Duodenal mucosa (tissue), 2 donors: ENCODE results near the gene PDE4B.

Source experiments
- H3K27ac ChIP-seq: one replicate; pipeline ENCODE4 v1.7.0; 2013; ENCODE audit warnings: low read depth, low read length
- H3K27me3 ChIP-seq, 2 donors: one replicate each; pipeline ENCODE4 v1.7.0; 2013; ENCODE audit warnings: low read length in 2 of 2, control low read depth in 1 of 2; ENCODE audit not compliant: insufficient read depth in 2 of 2, control insufficient read depth in 1 of 2
- H3K36me3 ChIP-seq, 2 donors: one replicate each; pipeline ENCODE4 v1.7.0; 2013; ENCODE audit warnings: low read length in 2 of 2, control low read depth in 1 of 2; ENCODE audit not compliant: insufficient read depth in 2 of 2, control insufficient read depth in 1 of 2
- H3K4me1 ChIP-seq, 2 donors: one replicate each; pipeline ENCODE4 v1.7.0; 2013; ENCODE audit warnings: low read length in 2 of 2, control low read depth in 1 of 2; ENCODE audit not compliant: insufficient read depth in 2 of 2, control insufficient read depth in 1 of 2
- H3K4me3 ChIP-seq, 2 donors: one replicate each; pipeline ENCODE4 v1.7.0; 2013; ENCODE audit warnings: low read length in 2 of 2, low read depth in 1 of 2
- H3K9ac ChIP-seq, 2 donors: one replicate each; pipeline ENCODE4 v1.7.0; 2013; ENCODE audit warnings: low read length in 2 of 2, low read depth in 1 of 2
- H3K9me3 ChIP-seq, 2 donors: one replicate each; pipeline ENCODE4 v1.7.0; 2013; ENCODE audit warnings: low read length in 2 of 2, control low read depth in 1 of 2; ENCODE audit not compliant: control insufficient read depth in 1 of 2

Gene PDE4B

GRCh38 chr1:66231217-66231616 lies 438.5 kb downstream of the PDE4B start:
- Histone ChIP-seq H3K4me1 (no peaks in the 10 kb centered on the region), H3K27me3 (no peaks in the 10 kb centered on the region), H3K4me3 (no peak overlapping the region), H3K36me3 (no peaks in the 10 kb centered on the region), H3K9me3 (no peaks in the 10 kb centered on the region), H3K9ac (no peak overlapping the region), H3K27ac (no peak overlapping the region)

GRCh38 chr1:66231681-66232463 lies 439.2 kb downstream of the PDE4B start:
- Histone ChIP-seq H3K4me1 (no peaks in the 10 kb centered on the region), H3K27me3 (no peaks in the 10 kb centered on the region), H3K4me3 (no peak overlapping the region), H3K9ac (no peak overlapping the region), H3K9me3 (no peaks in the 10 kb centered on the region), H3K27ac (no peak overlapping the region), H3K36me3 (no peaks in the 10 kb centered on the region)

GRCh38 chr1:66237042-66237441 lies 444.3 kb downstream of the PDE4B start:
- H3K27me3 ChIP-seq, result no peaks in the 10 kb centered on the region
- H3K9me3 ChIP-seq, result no peaks in the 10 kb centered on the region
- H3K36me3 ChIP-seq, result no peaks in the 10 kb centered on the region
- H3K27ac ChIP-seq, result no peak overlapping the region
- H3K4me3 ChIP-seq, result no peak overlapping the region
- no peaks in the 10 kb centered on the region for H3K4me1 ChIP-seq
- H3K9ac ChIP-seq, result no peak overlapping the region

DNA sequence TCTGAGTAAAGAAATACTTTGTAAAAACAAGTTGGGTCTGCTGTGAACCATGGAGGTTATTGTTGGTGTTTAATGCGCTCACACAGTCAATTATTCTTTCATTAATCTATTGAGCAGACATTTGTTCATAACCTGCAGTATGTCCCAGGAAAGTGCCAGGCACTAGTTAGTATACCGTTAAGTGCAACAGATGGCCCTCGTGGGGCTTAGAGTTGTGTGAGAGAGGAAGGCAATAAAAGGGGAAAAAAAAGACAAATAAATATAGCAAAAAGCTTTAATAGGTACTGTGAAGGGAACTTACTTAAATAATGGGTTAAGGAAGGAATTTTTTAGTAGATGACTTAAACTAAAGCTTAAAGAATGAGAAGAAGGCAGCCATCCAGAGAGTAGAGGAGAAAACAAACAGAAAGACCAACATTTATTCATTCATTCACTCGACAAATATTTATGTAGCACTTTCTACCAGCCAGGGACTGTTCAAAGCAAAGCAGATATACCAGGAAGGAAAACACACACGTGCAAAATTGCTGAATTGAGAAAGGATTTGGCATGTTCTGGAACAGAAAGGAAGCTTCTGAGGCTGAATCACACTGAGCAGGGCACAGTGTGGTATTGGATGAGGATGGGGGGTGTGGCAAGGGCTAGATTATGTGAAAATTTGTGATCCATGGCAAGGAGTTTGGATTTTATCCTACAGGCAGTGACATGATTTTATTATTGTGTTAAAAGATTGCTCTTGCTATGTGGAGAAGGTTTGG lies 445.2 kb downstream of the PDE4B start:
- Histone ChIP-seq H3K27ac (no peak overlapping the region), H3K4me1 (peaks cover under 1 to 2% of the 10 kb centered on the region in 2 donors)

DNA sequence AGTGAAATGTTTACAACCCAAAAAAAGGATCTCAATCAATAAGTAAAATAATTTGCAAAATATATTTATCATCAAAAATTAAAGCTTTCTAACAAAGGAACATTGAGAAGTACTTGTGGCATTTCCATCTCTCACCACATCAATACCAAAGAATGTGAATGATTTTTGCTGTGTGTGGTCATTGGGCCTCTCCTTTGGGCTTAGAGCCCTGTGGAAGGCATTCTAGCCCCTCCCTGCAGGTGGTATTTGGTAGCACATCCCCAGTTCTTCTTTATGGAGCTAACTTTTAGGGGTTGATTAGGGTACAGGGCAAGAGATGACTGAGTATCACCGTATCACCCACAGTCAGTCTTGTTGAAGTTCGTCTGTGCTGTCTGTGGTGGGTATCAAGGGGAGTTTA lies 447.1 kb downstream of the PDE4B start:
- H3K9me3 ChIP-seq, result no peaks in the 10 kb centered on the region
- H3K4me1 ChIP-seq, result peaks cover 11% of the 10 kb centered on the region in 2 donors
- H3K27me3 ChIP-seq, result no peaks in the 10 kb centered on the region
- H3K36me3 ChIP-seq, result no peaks in the 10 kb centered on the region
- H3K4me3 ChIP-seq, result no peak overlapping the region
- H3K9ac ChIP-seq, result no peak overlapping the region
- H3K27ac ChIP-seq, result no peak overlapping the region

More for the DNA sequence above, 445.2 kb downstream of the PDE4B start:
- no peak overlapping the region for H3K4me3 ChIP-seq
- no peak overlapping the region for H3K9ac ChIP-seq
- no peaks in the 10 kb centered on the region for H3K27me3 ChIP-seq
- no peaks in the 10 kb centered on the region for H3K36me3 ChIP-seq
- no peaks in the 10 kb centered on the region for H3K9me3 ChIP-seq

DNA sequence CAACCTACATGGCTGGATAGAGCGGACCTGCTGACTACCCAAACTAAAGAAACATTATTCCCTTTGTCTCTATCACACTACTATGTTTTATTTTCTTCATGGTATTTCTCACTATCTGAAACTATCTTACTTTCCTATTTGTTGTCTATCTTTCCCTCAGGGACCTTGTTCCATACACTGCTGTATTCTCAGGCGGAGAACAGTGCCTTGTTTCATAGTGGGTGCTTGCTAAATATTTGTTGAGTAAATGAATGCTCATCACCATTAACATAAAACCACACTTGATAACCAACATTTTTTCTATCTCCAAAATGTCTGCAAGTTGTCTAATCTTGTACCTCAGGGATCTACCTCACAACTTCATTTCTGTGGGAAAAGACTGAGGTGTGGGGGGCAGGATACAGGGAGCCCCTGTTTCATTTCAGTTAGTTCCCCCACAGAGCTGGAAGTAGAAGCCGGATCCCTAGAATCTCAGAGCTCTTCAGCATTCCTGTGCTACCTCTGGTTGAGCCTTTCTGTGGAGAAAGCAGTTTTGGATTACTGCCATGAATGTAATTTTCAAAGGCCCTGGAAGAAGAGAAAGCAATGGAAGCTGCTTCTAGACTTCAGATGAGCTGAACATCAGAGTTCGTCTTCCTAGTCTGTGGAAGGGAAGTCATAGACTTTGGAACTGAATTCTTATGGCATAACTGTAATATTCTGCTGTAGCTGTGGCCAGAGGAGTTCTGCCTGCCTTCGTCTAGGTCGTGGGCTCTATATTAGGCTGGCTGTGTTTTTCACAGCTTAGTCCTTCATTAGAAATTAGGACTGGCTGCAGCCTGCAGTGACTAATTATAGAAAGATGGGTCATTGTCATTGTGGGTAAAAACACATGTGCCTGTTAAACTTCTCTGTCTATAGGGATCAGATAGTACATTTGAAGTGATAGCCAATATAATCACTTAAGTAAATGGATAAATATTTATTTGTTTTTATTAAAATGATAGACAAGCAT lies 448.1 kb downstream of the PDE4B start:
- Histone ChIP-seq H3K4me1 (peaks cover 11% of the 10 kb centered on the region in 2 donors), H3K27ac (no peak overlapping the region), H3K4me3 (no peak overlapping the region), H3K36me3 (no peaks in the 10 kb centered on the region), H3K9me3 (no peaks in the 10 kb centered on the region), H3K27me3 (no peaks in the 10 kb centered on the region), H3K9ac (no peak overlapping the region)

- Histone ChIP-seq H3K9ac (no peak overlapping the region), H3K4me3 (no peak overlapping the region), H3K27ac (no peak overlapping the region), H3K4me1 (peaks cover 11% of the 10 kb centered on the region in 2 donors), H3K27me3 (no peaks in the 10 kb centered on the region), H3K36me3 (no peaks in the 10 kb centered on the region), H3K9me3 (no peaks in the 10 kb centered on the region)
These were observed 450.2 kb downstream of the PDE4B start for GRCh38 chr1:66242646-66243547.

DNA sequence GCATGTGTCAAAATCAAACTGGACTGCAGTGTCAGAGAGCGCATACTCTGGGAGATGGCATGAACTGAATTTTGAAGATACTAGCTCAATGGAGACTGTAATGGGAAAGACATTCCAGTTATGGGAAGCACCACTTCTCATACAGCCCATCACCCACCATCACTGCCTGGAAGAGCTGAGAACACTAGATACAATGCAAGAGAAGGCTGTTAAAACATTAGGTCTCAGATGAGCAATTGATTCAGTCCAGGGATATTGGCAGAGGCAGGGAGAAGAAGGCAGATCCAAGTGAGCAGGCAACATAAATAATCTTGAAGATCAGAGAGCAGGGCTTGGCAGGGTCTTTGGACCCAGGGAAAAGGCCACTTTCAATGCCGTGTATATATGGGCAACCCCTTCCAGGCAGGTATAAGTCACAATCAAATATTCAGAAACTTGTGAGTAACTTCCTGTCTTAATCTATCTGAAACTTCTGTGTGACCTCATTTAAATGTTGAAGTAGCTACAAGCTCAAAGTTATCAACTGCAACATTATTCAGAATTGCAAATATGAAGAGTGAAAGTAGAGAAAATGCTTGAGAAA lies 450.9 kb downstream of the PDE4B start:
- Histone ChIP-seq H3K9ac (peak overlapping the region in 1 of 2 donors; percentile 26), H3K4me3 (no peak overlapping the region), H3K27me3 (no peaks in the 10 kb centered on the region), H3K4me1 (peaks cover 11% of the 10 kb centered on the region in 2 donors), H3K36me3 (no peaks in the 10 kb centered on the region), H3K27ac (no peak overlapping the region), H3K9me3 (no peaks in the 10 kb centered on the region)

- Histone ChIP-seq H3K4me3 (no peak overlapping the region), H3K9me3 (no peaks in the 10 kb centered on the region), H3K9ac (no peak overlapping the region), H3K4me1 (peaks cover 11% of the 10 kb centered on the region in 2 donors), H3K27me3 (no peaks in the 10 kb centered on the region), H3K27ac (no peak overlapping the region), H3K36me3 (no peaks in the 10 kb centered on the region)
These were observed 451.7 kb downstream of the PDE4B start for GRCh38 chr1:66244429-66244828.
